ENCODE measurements around the gene MEX3B.

Gene MEX3B

GRCh38 chr15:82056958-82057823 lies 11.4 kb upstream of the MEX3B start:
- Histone ChIP-seq H3K14ac (ENCODE audit: low read length) (no peak overlapping the region), H3K9me3 (replicated peaks in 1 of 2; ENCODE audit: control insufficient read depth in 2 of 2, insufficient read depth in 1 of 2, low read depth in 1 of 2, low read length in 2 of 2) (no peaks in the 10 kb centered on the region), H2AK5ac (ENCODE audit: low read depth, low read length) (no peak overlapping the region), H2BK12ac (ENCODE audit: low read length) (no peak overlapping the region), H3K36me3 (replicated peaks in 1 of 2; ENCODE audit: control insufficient read depth in 2 of 2, insufficient read depth in 2 of 2, low read length in 2 of 2) (no peaks in the 10 kb centered on the region), H3K27me3 (ENCODE audit: control insufficient read depth in 3 of 3, insufficient read depth in 3 of 3, low read depth in 1 of 3, low read length in 3 of 3) (peaks cover 0 to 37% (median 10%) of the 10 kb centered on the region in 3 experiments), H4K91ac (ENCODE audit: low read depth, low read length, poor library complexity) (no peak overlapping the region), H3K23ac (ENCODE audit: low read depth, low read length, poor library complexity) (no peak overlapping the region), H3K4me2 (ENCODE audit: insufficient read depth, low read length, poor library complexity, severe bottlenecking) (peak overlapping the region; percentile 21), H3K27ac (replicated peaks; ENCODE audit: low read length) (no peak overlapping the region), H3K79me1 (ENCODE audit: low read depth, low read length) (no peaks in the 10 kb centered on the region), H2BK120ac (ENCODE audit: low read depth, low read length) (no peak overlapping the region), H3K18ac (ENCODE audit: low read length) (no peak overlapping the region), H4K8ac (ENCODE audit: low read depth, low read length) (no peak overlapping the region), H2BK15ac (ENCODE audit: low read length) (no peak overlapping the region), H3K4me1 (ENCODE audit: control insufficient read depth in 2 of 2, insufficient read depth in 1 of 2, low read depth in 1 of 2, low read length in 2 of 2) (peaks cover 7 to 18% of the 10 kb centered on the region in 2 donors), H3K9ac (ENCODE audit: low read depth, low read length, poor library complexity) (no peak overlapping the region), H3K4ac (ENCODE audit: low read length) (no peak overlapping the region), H3K4me3 (ENCODE audit: low read length in 2 of 2) (no peak overlapping the region), H2BK5ac (ENCODE audit: low read length) (no peak overlapping the region), H2AFZ (ENCODE audit: low read length) (peak overlapping the region; percentile 31)
- DNase-seq (ENCODE audit: low spot score), result no peak
- no CpG with 5 or more reads among the region's 7 CpGs for WGBS, 2 donors (ENCODE audit: extremely low coverage in 2 of 2, insufficient read length in 2 of 2, insufficient replicate concordance in 1 of 2)

- H3K27ac ChIP-seq (replicated peaks; ENCODE audit: low read length), result no peak overlapping the region
- H3K23ac ChIP-seq (ENCODE audit: low read depth, low read length, poor library complexity), result no peak overlapping the region
- no peaks in the 10 kb centered on the region for H3K9me3 ChIP-seq (replicated peaks in 1 of 2; ENCODE audit: control insufficient read depth in 2 of 2, insufficient read depth in 1 of 2, low read depth in 1 of 2, low read length in 2 of 2)
- no peak overlapping the region for H2BK5ac ChIP-seq (ENCODE audit: low read length)
- H3K9ac ChIP-seq (ENCODE audit: low read depth, low read length, poor library complexity), result no peak overlapping the region
- peaks cover 0 to 43% (median under 1%) of the 10 kb centered on the region in 3 experiments for H3K27me3 ChIP-seq (ENCODE audit: control insufficient read depth in 3 of 3, insufficient read depth in 3 of 3, low read depth in 1 of 3, low read length in 3 of 3)
- H3K4me1 ChIP-seq (ENCODE audit: control insufficient read depth in 2 of 2, insufficient read depth in 1 of 2, low read depth in 1 of 2, low read length in 2 of 2), result peaks cover 7 to 10% of the 10 kb centered on the region in 2 donors
- H3K18ac ChIP-seq (ENCODE audit: low read length), result no peak overlapping the region
- H3K4me3 ChIP-seq (ENCODE audit: low read length in 2 of 2), result no peak overlapping the region
- no CpG with 5 or more reads among the region's 12 CpGs for WGBS, 2 donors (ENCODE audit: extremely low coverage in 2 of 2, insufficient read length in 2 of 2, insufficient replicate concordance in 1 of 2)
- H3K36me3 ChIP-seq (replicated peaks in 1 of 2; ENCODE audit: control insufficient read depth in 2 of 2, insufficient read depth in 2 of 2, low read length in 2 of 2), result no peaks in the 10 kb centered on the region
- no peaks in the 10 kb centered on the region for H3K79me1 ChIP-seq (ENCODE audit: low read depth, low read length)
- no peak overlapping the region for H2BK12ac ChIP-seq (ENCODE audit: low read length)
- H3K4ac ChIP-seq (ENCODE audit: low read length), result no peak overlapping the region
- no peak overlapping the region for H3K14ac ChIP-seq (ENCODE audit: low read length)
- H3K4me2 ChIP-seq (ENCODE audit: insufficient read depth, low read length, poor library complexity, severe bottlenecking), result no peak overlapping the region
- no peak overlapping the region for H2AK5ac ChIP-seq (ENCODE audit: low read depth, low read length)
- H4K91ac ChIP-seq (ENCODE audit: low read depth, low read length, poor library complexity), result no peak overlapping the region
- H2BK120ac ChIP-seq (ENCODE audit: low read depth, low read length), result no peak overlapping the region
- no peak overlapping the region for H4K8ac ChIP-seq (ENCODE audit: low read depth, low read length)
- H2BK15ac ChIP-seq (ENCODE audit: low read length), result no peak overlapping the region
- DNase-seq (ENCODE audit: low spot score), result no peak
- H2AFZ ChIP-seq (ENCODE audit: low read length), result no peak overlapping the region
These were observed 6.9 kb upstream of the MEX3B start for GRCh38 chr15:82052751-82053150.

GRCh38 chr15:82051664-82052063 lies 5.8 kb upstream of the MEX3B start:
- DNase-seq (ENCODE audit: low spot score), result no peak
- Histone ChIP-seq H3K4me1 (ENCODE audit: control insufficient read depth in 2 of 2, insufficient read depth in 1 of 2, low read depth in 1 of 2, low read length in 2 of 2) (peaks cover 0 to 2% of the 10 kb centered on the region in 2 donors), H3K4me2 (ENCODE audit: insufficient read depth, low read length, poor library complexity, severe bottlenecking) (no peak overlapping the region), H2BK12ac (ENCODE audit: low read length) (no peak overlapping the region), H3K9me3 (replicated peaks in 1 of 2; ENCODE audit: control insufficient read depth in 2 of 2, insufficient read depth in 1 of 2, low read depth in 1 of 2, low read length in 2 of 2) (no peaks in the 10 kb centered on the region), H3K4ac (ENCODE audit: low read length) (no peak overlapping the region), H3K23ac (ENCODE audit: low read depth, low read length, poor library complexity) (no peak overlapping the region), H2AK5ac (ENCODE audit: low read depth, low read length) (no peak overlapping the region), H2AFZ (ENCODE audit: low read length) (no peak overlapping the region), H3K4me3 (ENCODE audit: low read length in 2 of 2) (no peak overlapping the region), H2BK15ac (ENCODE audit: low read length) (no peak overlapping the region), H3K79me1 (ENCODE audit: low read depth, low read length) (no peaks in the 10 kb centered on the region), H2BK120ac (ENCODE audit: low read depth, low read length) (no peak overlapping the region), H3K27me3 (ENCODE audit: control insufficient read depth in 3 of 3, insufficient read depth in 3 of 3, low read depth in 1 of 3, low read length in 3 of 3) (peaks cover 0 to 39% (median 0%) of the 10 kb centered on the region in 3 experiments), H3K36me3 (replicated peaks in 1 of 2; ENCODE audit: control insufficient read depth in 2 of 2, insufficient read depth in 2 of 2, low read length in 2 of 2) (no peaks in the 10 kb centered on the region), H3K18ac (ENCODE audit: low read length) (no peak overlapping the region), H4K91ac (ENCODE audit: low read depth, low read length, poor library complexity) (no peak overlapping the region), H3K27ac (replicated peaks; ENCODE audit: low read length) (no peak overlapping the region), H3K14ac (ENCODE audit: low read length) (no peak overlapping the region), H2BK5ac (ENCODE audit: low read length) (no peak overlapping the region), H4K8ac (ENCODE audit: low read depth, low read length) (no peak overlapping the region), H3K9ac (ENCODE audit: low read depth, low read length, poor library complexity) (no peak overlapping the region)
- no CpG with 5 or more reads among the region's 6 CpGs for WGBS, 2 donors (ENCODE audit: extremely low coverage in 2 of 2, insufficient read length in 2 of 2, insufficient replicate concordance in 1 of 2)

- no peak overlapping the region for H3K14ac ChIP-seq (ENCODE audit: low read length)
- H3K79me1 ChIP-seq (ENCODE audit: low read depth, low read length), result peaks cover 5% of the 10 kb centered on the region
- H2BK12ac ChIP-seq (ENCODE audit: low read length), result no peak overlapping the region
- H3K9ac ChIP-seq (ENCODE audit: low read depth, low read length, poor library complexity), result no peak overlapping the region
- H2BK120ac ChIP-seq (ENCODE audit: low read depth, low read length), result no peak overlapping the region
- H4K8ac ChIP-seq (ENCODE audit: low read depth, low read length), result no peak overlapping the region
- no peak overlapping the region for H2AK5ac ChIP-seq (ENCODE audit: low read depth, low read length)
- H2AFZ ChIP-seq (ENCODE audit: low read length), result no peak overlapping the region
- H3K23ac ChIP-seq (ENCODE audit: low read depth, low read length, poor library complexity), result no peak overlapping the region
- no CpG with 5 or more reads among the region's 8 CpGs for WGBS, 2 donors (ENCODE audit: extremely low coverage in 2 of 2, insufficient read length in 2 of 2, insufficient replicate concordance in 1 of 2)
- H3K4me3 ChIP-seq (ENCODE audit: low read length in 2 of 2), result no peak overlapping the region
- no peak for DNase-seq (ENCODE audit: low spot score)
- H4K91ac ChIP-seq (ENCODE audit: low read depth, low read length, poor library complexity), result no peak overlapping the region
- no peak overlapping the region for H3K4ac ChIP-seq (ENCODE audit: low read length)
- peaks cover 2 to 5% of the 10 kb centered on the region in 2 donors for H3K4me1 ChIP-seq (ENCODE audit: control insufficient read depth in 2 of 2, insufficient read depth in 1 of 2, low read depth in 1 of 2, low read length in 2 of 2)
- no peak overlapping the region for H3K4me2 ChIP-seq (ENCODE audit: insufficient read depth, low read length, poor library complexity, severe bottlenecking)
- H3K18ac ChIP-seq (ENCODE audit: low read length), result no peak overlapping the region
- H3K36me3 ChIP-seq (replicated peaks in 1 of 2; ENCODE audit: control insufficient read depth in 2 of 2, insufficient read depth in 2 of 2, low read length in 2 of 2), result peaks cover 0 to 7% of the 10 kb centered on the region in 2 donors
- H2BK15ac ChIP-seq (ENCODE audit: low read length), result no peak overlapping the region
- H3K9me3 ChIP-seq (replicated peaks in 1 of 2; ENCODE audit: control insufficient read depth in 2 of 2, insufficient read depth in 1 of 2, low read depth in 1 of 2, low read length in 2 of 2), result no peaks in the 10 kb centered on the region
- no peak overlapping the region for H3K27ac ChIP-seq (replicated peaks; ENCODE audit: low read length)
- H3K27me3 ChIP-seq (ENCODE audit: control insufficient read depth in 3 of 3, insufficient read depth in 3 of 3, low read depth in 1 of 3, low read length in 3 of 3), result peaks cover 0 to 33% (median 0%) of the 10 kb centered on the region in 3 experiments
- H2BK5ac ChIP-seq (ENCODE audit: low read length), result no peak overlapping the region
These were observed 3.0 kb upstream of the MEX3B start for GRCh38 chr15:82048811-82049210.
